D341Med (cell line): ENCODE results near the gene SLC47A2.
A peak's percentile ranks its signal among the peaks of the same experiment; 100 is the strongest.
"Not testable (repeated sequence)": the region's sequence is repeated elsewhere in the genome, so short reads cannot be mapped to it uniquely, and the experiment has no call there.

ENCODE experiments used
- DNase-seq: peaks from one replicate; pipeline ENCODE4 v3.0.0; 2012; ENCODE audit warnings: low spot score

Gene SLC47A2

DNA sequence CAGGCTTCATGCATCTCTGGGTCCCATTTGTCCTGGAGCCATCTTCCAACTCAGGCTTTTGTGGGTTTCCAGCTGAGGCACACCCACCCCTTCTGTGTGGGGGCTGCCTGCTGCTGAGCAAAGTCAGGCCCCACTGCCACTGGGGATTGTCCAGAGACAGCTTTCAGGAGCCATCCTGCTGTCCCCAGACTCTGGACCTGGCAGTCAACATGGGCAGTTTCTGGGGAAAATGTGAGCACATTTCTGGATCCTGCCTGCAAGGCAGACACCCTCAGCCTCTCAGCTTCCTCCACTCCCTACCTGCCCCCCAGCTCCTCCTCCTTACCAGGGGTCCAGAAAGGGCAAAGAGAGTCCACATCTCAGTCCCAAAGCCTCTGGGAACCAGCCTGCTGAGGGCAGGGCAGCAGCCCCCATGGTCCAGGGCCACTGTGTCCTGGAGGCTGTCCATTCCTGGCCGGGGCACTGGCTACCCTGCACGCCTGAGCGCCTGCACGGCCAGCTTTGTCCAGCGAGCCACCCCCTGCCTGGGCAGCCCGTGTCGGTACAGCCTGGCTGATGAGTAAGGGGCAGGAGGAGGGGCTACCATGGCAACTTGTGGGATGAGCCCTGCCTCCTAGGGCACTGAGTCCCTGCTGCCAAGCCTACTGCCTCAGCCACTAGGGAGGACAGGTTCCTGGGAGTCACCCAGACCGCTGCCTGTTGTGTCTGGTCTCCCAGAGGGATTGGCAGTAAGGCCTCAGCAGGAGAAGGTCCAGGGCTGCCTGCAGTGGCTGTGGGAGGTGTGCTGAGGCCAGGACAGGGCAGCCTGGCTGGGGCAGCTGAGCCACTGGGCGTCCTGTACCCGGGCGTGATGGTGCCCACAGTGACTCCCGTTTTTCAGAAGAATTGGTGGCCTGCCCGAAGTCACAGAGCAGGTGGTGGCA, at the start of gene SLC47A2:
Gene SLC47A2 (minus strand): TSS at position 477 of the 923 bp plus-strand sequence. CDS start 29 bp downstream, at position 448.
- peak; percentile 24 for DNase-seq

- no peak for DNase-seq
These were observed 49.6 kb upstream of the SLC47A2 start for GRCh38 chr17:19766016-19766415.

- not testable (repeated sequence) for DNase-seq
These were observed 47.6 kb upstream of the SLC47A2 start for GRCh38 chr17:19763991-19764390.

- no peak for DNase-seq
These were observed 47.0 kb upstream of the SLC47A2 start for GRCh38 chr17:19763416-19763815.

GRCh38 chr17:19762515-19762961, 46.2 kb upstream of the SLC47A2 start:
- peak; percentile 78 for DNase-seq

- no peak for DNase-seq
These were observed 44.4 kb upstream of the SLC47A2 start for GRCh38 chr17:19760746-19761145.

DNA sequence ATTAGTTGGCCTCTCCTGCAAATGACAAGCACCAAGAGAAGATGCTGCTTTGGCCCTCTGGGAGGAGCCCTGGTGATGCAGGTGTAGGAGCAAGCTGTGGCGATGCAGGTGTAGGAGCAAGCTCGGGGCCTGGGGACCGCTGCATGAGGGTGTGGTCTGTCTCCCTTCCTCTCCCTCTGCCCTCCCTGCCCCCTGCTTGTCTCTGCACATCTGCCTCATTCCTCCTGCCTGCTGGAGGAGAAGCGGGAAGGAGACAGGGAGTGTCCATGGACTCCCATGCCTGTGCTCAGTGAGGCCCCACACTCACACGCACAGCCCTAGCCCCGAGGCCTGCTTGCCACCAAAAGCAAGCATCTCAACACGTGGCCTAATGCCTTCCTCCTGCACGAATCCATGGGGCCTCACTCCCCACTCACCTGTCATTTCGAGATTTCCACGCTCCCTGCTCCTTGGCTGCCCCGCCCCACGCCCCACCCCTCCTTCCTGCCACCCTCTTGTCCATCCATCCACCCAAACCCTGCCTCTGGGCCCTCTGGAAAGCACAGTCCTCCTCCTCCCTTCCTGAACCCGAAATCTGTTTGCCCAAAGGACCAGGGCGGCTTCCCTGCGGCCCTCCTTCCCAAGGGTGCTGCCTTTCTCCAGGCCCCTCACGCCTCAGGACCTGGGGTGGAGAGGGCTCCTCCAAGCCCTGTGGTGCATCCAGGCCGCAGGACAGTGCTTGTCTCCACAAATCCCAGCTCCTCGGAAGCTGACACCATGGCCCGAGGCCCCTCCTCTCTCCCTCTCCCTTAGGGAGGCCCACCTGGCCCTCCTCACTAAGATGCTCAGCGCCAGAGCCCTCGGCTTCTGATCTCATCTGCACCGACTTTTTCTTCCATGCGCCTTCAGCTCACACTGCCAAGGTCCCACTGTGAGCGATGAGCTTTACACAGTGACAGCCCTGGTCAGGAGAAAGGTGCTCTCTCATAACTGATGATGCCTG, 43.5 kb upstream of the SLC47A2 start:
- no peak for DNase-seq

DNA sequence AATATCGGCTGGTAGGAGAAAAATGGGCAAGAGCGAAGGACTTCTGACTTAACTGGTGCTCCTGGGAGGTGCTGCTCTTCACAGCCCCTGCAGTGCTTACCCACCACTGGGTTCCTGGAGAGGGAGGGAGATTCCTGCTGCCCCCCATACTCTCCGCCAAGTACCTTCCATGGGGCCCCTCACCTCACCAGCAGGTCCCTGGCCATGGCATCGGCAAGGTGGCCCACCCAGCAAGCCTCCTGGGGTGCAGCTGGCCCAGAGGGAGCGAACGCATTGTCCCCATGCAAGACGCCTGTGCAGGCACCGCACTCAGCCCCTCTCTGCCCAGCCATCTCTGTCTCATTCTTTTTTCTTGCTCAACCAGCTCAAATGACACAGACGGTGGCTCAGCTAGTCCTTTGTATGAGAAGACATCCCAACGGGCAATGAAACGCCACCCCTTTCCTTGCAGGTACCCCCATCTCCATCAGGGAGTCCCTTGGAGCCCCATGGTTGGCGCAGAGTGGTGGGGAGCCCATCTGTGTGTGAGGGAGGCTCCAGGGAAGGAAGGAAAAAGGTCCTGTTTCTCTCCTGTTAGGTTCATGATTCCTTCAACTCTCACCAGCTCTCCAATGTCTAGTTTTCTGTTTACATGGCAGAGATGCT, 41.3 kb upstream of the SLC47A2 start:
- no peak for DNase-seq

GRCh38 chr17:19756546-19756945, 40.2 kb upstream of the SLC47A2 start:
- DNase-seq = no peak

DNA sequence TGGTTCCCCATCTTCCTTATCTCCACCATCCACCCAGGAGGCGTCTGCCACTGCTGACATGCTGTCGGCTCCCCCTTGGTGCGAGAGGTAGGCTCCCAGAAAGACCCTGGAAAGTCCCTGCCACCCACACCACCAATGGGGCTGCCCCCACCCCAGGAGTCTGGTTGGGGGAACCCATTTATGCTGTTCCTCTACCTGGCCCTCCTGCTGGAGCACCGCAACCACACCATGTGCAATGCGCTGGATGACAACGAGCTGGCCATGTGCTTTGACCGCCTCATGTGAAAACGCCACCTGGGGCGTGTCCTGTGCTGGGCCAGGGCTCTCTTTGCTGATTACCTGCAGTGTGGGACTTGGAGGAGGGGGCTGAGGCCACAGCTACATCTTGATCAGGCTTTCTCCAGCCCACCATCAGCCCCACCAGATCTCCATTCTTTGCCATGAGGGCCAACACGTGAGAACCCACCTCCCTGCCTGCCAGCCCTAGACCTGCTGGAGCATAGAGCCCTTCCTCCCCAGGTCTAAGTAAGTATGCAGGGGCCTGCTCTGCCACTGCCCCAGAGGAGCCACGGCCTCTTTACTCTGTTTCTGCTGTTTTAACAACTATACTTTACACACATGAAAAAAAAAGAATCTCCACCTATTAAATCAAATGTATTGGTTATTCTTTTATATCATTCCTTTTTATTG, 39.6 kb upstream of the SLC47A2 start:
- DNase-seq = no peak

DNA sequence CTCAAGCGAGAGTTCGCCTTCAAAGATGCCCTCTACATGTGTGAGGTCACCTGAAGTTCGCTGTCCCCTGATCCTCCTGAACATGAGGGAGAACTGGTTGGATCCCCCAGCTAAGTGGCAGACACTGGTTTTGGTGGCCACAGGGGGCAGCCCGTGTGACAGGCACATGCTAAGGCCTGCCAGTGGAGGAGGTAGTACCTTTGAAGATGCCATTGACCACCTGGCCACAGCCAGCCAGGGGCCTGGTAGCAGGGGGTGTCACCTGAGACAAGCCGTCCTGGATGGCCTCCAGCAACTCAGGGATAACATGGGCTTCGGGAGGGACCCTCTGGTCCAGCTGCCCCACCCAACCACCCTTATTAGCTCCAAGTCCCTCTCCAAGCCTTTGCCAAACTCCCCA, 39.0 kb upstream of the SLC47A2 start:
- DNase-seq = no peak

GRCh38 chr17:19753661-19754463, 37.5 kb upstream of the SLC47A2 start:
- peak; percentile 52 for DNase-seq

DNA sequence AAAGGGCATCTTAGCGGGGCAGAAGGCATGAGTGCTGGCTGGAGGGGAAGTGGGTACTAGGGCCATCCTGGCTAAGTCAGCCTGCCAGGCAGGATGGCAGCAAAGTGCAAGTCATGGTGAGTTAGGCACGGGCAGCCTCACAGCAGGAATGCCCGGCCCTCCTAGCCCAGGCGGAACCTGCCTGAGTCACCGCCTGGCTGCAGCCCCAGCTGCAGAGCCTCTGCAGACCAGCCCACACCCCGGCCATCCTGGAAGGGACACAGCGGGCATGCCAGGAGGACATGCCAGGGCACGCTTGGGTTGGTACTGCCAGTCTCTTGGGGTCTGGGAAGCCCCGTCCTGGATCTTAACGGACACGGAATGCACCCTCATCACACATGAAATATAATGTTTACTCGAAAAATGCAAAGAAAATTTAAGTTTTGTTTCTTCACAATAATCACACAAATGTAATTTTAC, 36.7 kb upstream of the SLC47A2 start:
- DNase-seq = peak; percentile 36

DNA sequence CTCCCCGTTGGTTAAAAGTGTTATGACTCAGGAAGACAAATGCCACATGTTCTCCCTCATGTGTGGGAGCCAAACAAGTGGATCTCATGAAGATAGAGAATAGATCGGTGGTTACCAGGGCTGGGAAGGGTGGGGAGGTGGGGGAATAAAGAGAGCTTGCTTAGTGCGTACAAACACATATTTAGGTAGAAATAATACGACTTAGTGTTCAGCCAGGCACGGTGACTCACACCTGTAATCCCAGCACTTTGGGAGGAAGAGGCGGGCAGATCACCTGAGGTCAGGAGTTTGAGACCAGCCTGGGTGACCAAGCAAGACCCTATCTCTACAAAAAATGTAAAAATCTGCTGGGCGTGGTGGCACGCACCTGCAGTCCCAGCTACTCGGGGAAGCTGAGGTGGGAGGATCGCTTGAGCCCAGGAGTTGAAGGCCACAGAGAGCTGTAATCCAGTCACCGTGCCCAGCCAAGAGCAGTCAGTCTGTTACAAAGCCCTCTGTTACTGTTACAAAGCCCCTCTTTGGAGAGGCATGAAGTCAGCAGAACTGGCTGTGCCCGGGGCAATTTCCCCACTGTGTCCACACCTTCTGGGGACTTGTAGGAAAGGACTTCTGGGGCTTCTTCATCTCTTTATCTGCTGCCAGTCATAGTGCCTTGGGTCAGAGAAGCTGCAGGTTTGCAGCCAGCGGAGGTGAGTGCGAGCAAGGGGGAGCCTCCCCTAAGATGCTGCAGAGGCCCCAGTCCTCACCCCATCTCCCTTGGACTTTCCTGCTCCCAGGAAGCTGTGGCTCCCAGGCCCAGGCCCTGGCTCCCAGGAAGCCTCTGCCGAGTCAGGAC, 36.0 kb upstream of the SLC47A2 start:
- no peak for DNase-seq

GRCh38 chr17:19750835-19751234, 34.5 kb upstream of the SLC47A2 start:
- DNase-seq = no peak

DNA sequence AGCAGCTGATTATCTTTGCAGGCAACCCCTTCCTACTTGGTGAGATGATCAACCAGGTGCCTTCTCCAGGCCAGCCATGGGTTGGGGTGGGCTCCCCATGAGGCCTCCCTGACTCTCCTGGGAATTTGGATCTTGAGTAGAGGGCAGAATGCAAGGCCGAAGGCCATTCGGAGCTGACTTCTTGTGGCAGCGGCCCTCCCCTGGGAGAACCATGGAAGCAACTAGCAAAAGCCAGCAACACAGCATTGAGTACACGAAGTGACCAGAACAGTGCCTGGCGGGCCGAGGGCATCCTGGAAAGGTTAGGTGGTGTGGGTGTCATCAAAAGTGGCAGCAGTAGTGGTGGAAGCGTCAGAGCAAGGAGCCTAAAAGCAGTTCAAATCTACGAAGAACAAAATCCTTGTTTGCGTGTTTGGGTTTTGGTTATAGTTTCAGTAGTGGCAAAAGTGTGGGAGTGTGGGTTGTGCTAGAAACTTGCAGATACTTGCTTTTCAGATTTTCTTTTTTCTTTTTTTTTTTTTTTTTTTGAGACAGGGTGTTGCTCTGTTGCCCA, 33.7 kb upstream of the SLC47A2 start:
- no peak for DNase-seq

GRCh38 chr17:19748807-19749193, 32.4 kb upstream of the SLC47A2 start:
- no peak for DNase-seq

GRCh38 chr17:19747829-19748806, 31.7 kb upstream of the SLC47A2 start, which contains the start of gene ALDH3A1:
ALDH3A1 (minus strand) TSS chr17:19748298; CDS start chr17:19745129, 3,169 bp downstream.
- DNase-seq = no peak
